Activated CD4-positive, alpha-beta memory T cell treated with anti-CD3 and anti-CD28 coated beads for 36 hours (primary cell): ENCODE measurements around the gene RABL2A. TPM values are rescaled to one million over a fixed set of nuclear protein-coding genes. Genes with fewer than 3 reads are reported as not detected.
"Not testable (repeated sequence)": the region's sequence is repeated elsewhere in the genome, so short reads cannot be mapped to it uniquely, and the experiment has no call there.

ENCODE experiments used
- CTCF ChIA-PET: fragments of 350-600 bp; sonication (Branson Sonifier 250); formaldehyde crosslinking; loops from one replicate; lab custom pipeline; 2021; ENCODE audit warnings: antibody characterized with exemption, inconsistent platforms; lab: Charles Lee
- POLR2A ChIA-PET: fragments of 350-600 bp; sonication (Branson Sonifier 250); formaldehyde crosslinking; loops from one replicate; lab custom pipeline; 2021; ENCODE audit warnings: antibody characterized with exemption; lab: Charles Lee
- DNase-seq: peaks from one replicate; pipeline ENCODE4 v3.0.0-alpha.2; 2020
- H3K27ac Mint-ChIP-seq: one replicate; pipeline ENCODE4 v1.8.0; 2021; ENCODE audit warnings: mixed read lengths
- H3K27me3 Mint-ChIP-seq: one replicate; pipeline ENCODE4 v1.8.0; 2021; ENCODE audit warnings: mixed read lengths
- H3K36me3 Mint-ChIP-seq: one replicate; pipeline ENCODE4 v1.8.0; 2021; ENCODE audit warnings: mixed read lengths
- H3K4me1 Mint-ChIP-seq: one replicate; pipeline ENCODE4 v1.8.0; 2021; ENCODE audit warnings: low read depth, mixed read lengths
- H3K4me3 Mint-ChIP-seq: one replicate; pipeline ENCODE4 v1.8.0; 2021; ENCODE audit warnings: mild to moderate bottlenecking, mixed read lengths
- H3K9me3 Mint-ChIP-seq: one replicate; pipeline ENCODE4 v1.8.0; 2021; ENCODE audit warnings: mixed read lengths
- intact Hi-C: fragments of 100-400 bp; cut with micrococcal nuclease; formaldehyde crosslinking; loops from one replicate; pipeline ENCODE4 v1.15.1; 2023
- total RNA-seq, 2 experiments: library from RNA; stranded (reverse); gene quantifications; one replicate each; pipeline ENCODE4 v1.2.3, GENCODE V29; 2021

Gene RABL2A
- total RNA-seq, 2 experiments from 2014 or later = 13.0 to 14.7 TPM

DNA sequence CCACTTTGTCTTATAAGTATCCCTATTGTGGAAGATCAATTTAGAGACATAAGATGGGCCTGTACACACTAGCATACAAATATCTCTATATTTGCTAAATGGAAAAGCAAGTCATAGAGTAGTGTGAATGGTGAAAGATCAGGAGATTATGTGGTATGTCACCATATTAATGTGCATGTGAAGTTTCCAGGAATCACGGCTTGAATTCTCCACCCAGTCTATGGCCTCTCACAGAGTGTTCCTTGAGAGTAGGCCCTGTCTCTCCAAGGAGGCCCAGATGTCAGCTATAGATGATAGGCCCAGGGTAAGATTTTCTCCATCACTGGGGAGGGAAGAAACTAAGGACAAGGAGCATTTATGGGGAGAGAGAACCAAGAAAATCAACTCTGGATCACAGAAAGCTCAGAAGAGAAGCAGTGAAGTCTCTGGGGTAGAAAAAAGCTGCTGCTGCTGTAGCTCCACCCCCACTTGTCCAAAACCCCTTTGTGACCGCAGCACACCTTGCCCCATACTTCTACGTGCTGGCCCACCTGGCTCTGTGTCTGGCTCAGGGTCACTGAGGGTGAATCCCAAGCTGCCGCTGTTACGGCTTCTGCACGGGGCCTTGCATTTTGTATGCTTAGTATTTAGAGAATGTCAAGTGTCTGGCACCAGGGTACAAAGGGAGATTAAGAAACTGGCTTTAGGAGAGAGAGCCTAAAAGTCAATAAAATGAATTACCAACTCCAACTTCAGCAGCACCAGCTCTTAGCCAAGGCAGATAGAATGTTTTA is 37.9 kb downstream of the RABL2A start:
- H3K27ac Mint-ChIP-seq, intact Hi-C loops, H3K36me3 Mint-ChIP-seq, DNase-seq, H3K9me3 Mint-ChIP-seq, POLR2A ChIA-PET, H3K4me3 Mint-ChIP-seq, H3K27me3 Mint-ChIP-seq, H3K4me1 Mint-ChIP-seq, CTCF ChIA-PET: not testable (repeated sequence)

- not testable (repeated sequence) for H3K27me3 Mint-ChIP-seq
These were observed 41.9 kb downstream of the RABL2A start for GRCh38 chr2:113669013-113669412.

DNA sequence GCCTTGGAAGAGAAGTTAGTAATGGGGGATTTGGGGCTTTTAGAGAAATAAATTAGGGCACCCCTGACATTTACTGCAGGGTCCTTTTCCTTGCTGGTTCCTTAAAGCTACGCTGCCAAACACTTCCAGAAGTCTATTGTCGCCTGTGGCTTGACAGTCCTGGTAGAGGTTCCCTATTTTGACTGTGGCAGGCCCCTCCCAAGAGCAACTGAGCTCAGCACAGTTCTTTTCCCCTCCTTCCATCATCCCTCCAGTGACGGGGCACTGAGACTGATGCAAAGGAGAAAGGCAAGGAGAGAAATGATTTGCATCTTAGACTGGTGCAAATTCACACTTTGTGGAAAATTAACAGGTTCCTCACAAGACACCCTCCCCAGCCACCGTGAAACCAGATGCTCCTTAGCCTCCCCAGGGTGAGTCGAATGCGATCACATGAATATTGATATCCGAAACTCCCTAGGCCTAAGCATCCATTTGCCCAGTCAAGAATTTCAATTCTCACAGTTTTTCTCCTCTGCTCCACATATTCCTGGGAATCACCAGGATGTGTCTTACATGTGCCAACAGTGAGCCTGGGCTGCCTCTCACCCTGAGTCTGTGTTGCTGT is 45.4 kb downstream of the RABL2A start:
- Mint-ChIP-seq H3K36me3 (no peaks in the 10 kb centered on the region), H3K4me1 (no peaks in the 10 kb centered on the region), H3K27ac (no peak overlapping the region), H3K4me3 (no peak overlapping the region), H3K9me3 (no peaks in the 10 kb centered on the region), H3K27me3 (no peaks in the 10 kb centered on the region)
- DNase-seq = no peak
- ChIA-PET CTCF (no interaction called here), POLR2A (no interaction called here)
- intact Hi-C loops = no loop called here

More at GRCh38 chr2:113669013-113669412, 41.9 kb downstream of the RABL2A start:
- H3K9me3 Mint-ChIP-seq, H3K36me3 Mint-ChIP-seq, DNase-seq, POLR2A ChIA-PET, H3K4me1 Mint-ChIP-seq, H3K27ac Mint-ChIP-seq, CTCF ChIA-PET, H3K4me3 Mint-ChIP-seq, intact Hi-C loops: not testable (repeated sequence)

DNA sequence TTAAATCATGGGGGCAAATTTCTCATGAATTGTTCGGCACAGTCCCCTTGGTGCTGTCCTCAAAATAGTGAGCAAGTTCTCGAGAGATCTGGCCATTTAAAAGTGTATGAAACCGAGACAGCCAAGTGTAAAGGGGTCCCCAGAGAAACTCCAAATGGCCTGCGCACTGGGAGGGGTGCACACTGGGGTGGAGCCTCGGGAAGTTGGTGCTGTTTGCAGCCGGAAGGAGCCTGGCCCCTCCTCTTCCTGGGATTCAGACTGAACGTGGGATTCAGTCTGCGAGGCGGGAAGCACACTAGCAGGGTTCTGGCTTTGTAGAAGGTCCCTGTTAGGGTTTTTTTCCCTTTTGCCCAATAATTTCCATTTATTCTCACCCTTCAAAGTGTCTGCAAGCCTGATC is 48.8 kb downstream of the RABL2A start:
- intact Hi-C loops = no loop called here
- ChIA-PET CTCF (no interaction called here), POLR2A (no interaction called here)
- Mint-ChIP-seq H3K4me1 (no peaks in the 10 kb centered on the region), H3K36me3 (no peaks in the 10 kb centered on the region), H3K27me3 (no peaks in the 10 kb centered on the region), H3K27ac (no peak overlapping the region), H3K4me3 (no peak overlapping the region), H3K9me3 (no peaks in the 10 kb centered on the region)
- DNase-seq = no peak

DNA sequence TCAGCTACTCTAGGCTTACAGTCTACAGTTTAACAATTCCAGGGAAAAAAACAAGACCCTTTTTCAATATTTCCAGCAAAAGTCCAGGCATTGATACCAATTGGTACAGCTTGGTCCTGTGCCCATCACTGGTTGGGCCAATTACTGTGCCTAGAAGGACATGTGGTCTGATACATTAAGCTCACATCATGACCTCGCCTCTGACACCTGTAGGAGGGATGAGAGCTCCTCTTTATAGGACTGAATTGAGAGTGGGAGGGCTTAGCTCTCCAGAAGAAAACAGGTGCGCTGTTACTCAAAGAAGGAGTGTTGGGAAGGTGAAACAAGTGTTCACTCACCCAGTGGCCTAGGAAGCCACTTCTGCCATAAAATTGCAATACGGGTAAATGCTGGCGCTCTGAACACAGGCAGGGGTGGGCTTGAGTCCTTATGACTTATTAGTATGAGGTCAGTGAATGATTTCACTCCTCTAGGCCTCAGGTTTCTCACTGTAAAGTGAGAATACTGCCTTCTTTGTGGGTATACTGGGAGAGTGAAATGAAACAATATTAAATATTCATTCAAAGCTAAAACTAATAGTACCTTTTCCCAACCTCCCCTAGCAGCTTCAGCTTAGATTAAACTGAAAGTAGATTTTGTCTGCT is 49.7 kb downstream of the RABL2A start:
- no peak overlapping the region for H3K27ac Mint-ChIP-seq
- no peak for DNase-seq
- H3K27me3 Mint-ChIP-seq = no peaks in the 10 kb centered on the region
- no peaks in the 10 kb centered on the region for H3K4me1 Mint-ChIP-seq
- ChIA-PET POLR2A (no interaction called here), CTCF (interaction anchor here (0.9 kb wide), 1 partner anchor 23 kb away, joined by 3 read pairs; no protein-coding TSS in a partner anchor)
- no peaks in the 10 kb centered on the region for H3K9me3 Mint-ChIP-seq
- no peaks in the 10 kb centered on the region for H3K36me3 Mint-ChIP-seq
- H3K4me3 Mint-ChIP-seq = no peak overlapping the region
- intact Hi-C loops = no loop called here

DNA sequence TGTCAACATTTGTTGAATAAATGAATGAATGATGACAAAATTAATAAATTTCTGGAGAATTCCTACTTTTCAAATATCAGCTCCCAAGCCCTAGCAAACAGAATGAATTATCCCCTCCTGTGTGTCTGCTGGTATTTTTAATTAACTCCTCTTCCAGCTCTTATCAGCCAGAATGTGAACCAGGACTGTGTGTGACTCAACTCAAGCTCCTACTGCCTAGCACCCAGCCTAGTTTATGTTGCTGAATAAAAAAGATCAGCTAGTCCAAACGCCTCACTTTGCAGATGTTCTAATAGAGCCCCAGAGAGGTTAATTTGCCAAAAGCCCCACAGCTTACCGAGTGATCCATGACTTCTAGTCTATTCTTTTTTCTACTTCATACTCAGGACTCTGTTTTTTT is 50.3 kb downstream of the RABL2A start:
- ChIA-PET POLR2A (no interaction called here), CTCF (no interaction called here)
- H3K4me1 Mint-ChIP-seq = no peaks in the 10 kb centered on the region
- no peaks in the 10 kb centered on the region for H3K36me3 Mint-ChIP-seq
- no peak overlapping the region for H3K4me3 Mint-ChIP-seq
- no peak for DNase-seq
- intact Hi-C loops = no loop called here
- H3K9me3 Mint-ChIP-seq = no peaks in the 10 kb centered on the region
- no peaks in the 10 kb centered on the region for H3K27me3 Mint-ChIP-seq
- H3K27ac Mint-ChIP-seq = no peak overlapping the region

DNA sequence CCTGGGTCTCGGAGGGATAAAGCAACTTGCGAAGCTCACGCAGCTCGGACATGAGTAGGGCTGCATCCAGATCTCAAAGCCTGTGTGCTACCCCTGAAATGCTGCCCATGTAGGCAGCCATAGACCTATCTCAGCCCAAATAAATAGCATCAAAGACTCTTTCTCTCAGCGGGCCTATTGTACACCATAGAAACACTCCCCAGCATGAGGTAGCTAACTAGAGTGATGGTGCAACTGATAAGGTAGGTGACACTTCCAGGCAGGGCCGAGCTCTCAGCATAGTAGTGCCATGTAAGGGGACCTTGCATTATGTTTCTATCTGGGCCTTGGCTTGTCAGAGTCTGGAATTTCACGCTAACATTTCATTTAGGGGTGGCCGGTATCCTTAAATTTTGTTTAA is 52.4 kb downstream of the RABL2A start:
- DNase-seq = no peak
- H3K27ac Mint-ChIP-seq = no peak overlapping the region
- H3K4me3 Mint-ChIP-seq = no peak overlapping the region
- CTCF ChIA-PET = no interaction called here
- no peaks in the 10 kb centered on the region for H3K27me3 Mint-ChIP-seq
- H3K36me3 Mint-ChIP-seq = no peaks in the 10 kb centered on the region
- intact Hi-C loops = no loop called here
- H3K9me3 Mint-ChIP-seq = no peaks in the 10 kb centered on the region
- POLR2A ChIA-PET = no interaction called here
- H3K4me1 Mint-ChIP-seq = no peaks in the 10 kb centered on the region

GRCh38 chr2:113685471-113685870 is 58.4 kb downstream of the RABL2A start:
- Mint-ChIP-seq H3K27me3 (no peaks in the 10 kb centered on the region), H3K9me3 (no peaks in the 10 kb centered on the region), H3K4me1 (peaks cover under 1% of the 10 kb centered on the region), H3K27ac (no peak overlapping the region), H3K36me3 (no peaks in the 10 kb centered on the region), H3K4me3 (no peak overlapping the region)
- intact Hi-C loops = no loop called here
- CTCF ChIA-PET = interaction anchor here (0.9 kb wide), 1 partner anchor 81 kb away, joined by 3 read pairs; no protein-coding TSS in a partner anchor
- POLR2A ChIA-PET = no interaction called here
- no peak for DNase-seq

- Mint-ChIP-seq H3K27ac (no peak overlapping the region), H3K9me3 (no peaks in the 10 kb centered on the region), H3K36me3 (no peaks in the 10 kb centered on the region), H3K4me1 (peaks cover 8% of the 10 kb centered on the region), H3K27me3 (no peaks in the 10 kb centered on the region), H3K4me3 (no peak overlapping the region)
- no peak for DNase-seq
- ChIA-PET CTCF (no interaction called here), POLR2A (no interaction called here)
- intact Hi-C loops = no loop called here
These were observed 59.5 kb downstream of the RABL2A start for GRCh38 chr2:113686537-113686936.

GRCh38 chr2:113690871-113691270 is 63.8 kb downstream of the RABL2A start:
- intact Hi-C loops, H3K4me3 Mint-ChIP-seq, H3K27me3 Mint-ChIP-seq, H3K36me3 Mint-ChIP-seq, POLR2A ChIA-PET, H3K9me3 Mint-ChIP-seq, H3K27ac Mint-ChIP-seq: not testable (repeated sequence)
- CTCF ChIA-PET = interaction anchor here (1.2 kb wide), 1 partner anchor 9 kb away, joined by 5 read pairs; no protein-coding TSS in a partner anchor
- H3K4me1 Mint-ChIP-seq = peaks cover 35% of the 10 kb centered on the region
- peak; percentile 24 for DNase-seq
